Measurements from ENCODE around the gene CDH2.
"Not testable (repeated sequence)": the region's sequence is repeated elsewhere in the genome, so short reads cannot be mapped to it uniquely, and the experiment has no call there.

The CDH2 gene

GRCh38 chr18:27921904-27922751, 254.8 kb downstream of the CDH2 start:
- no peak for DNase-seq (ENCODE audit: low read depth in 2 of 2)

GRCh38 chr18:27921392-27921791, 255.5 kb downstream of the CDH2 start:
- no peak for DNase-seq (ENCODE audit: low read depth in 2 of 2)

- DNase-seq (ENCODE audit: low read depth in 2 of 2), result no peak
Measured at GRCh38 chr18:27920836-27921235, 256.1 kb downstream of the CDH2 start.

GRCh38 chr18:27906189-27906588, 270.7 kb downstream of the CDH2 start:
- not testable (repeated sequence) for DNase-seq (ENCODE audit: low read depth in 2 of 2)

GRCh38 chr18:27903906-27904305, 273.0 kb downstream of the CDH2 start:
- DNase-seq (ENCODE audit: low read depth in 2 of 2), result no peak

- no peak for DNase-seq (ENCODE audit: low read depth in 2 of 2)
Measured at GRCh38 chr18:27901424-27902226, 275.3 kb downstream of the CDH2 start.
